OCI-LY3 (cell line): ENCODE results near the gene MYO5A.

ENCODE experiments used
- EZH2phosphoT487 ChIP-seq: fragments of 200-600 bp; shearing (Covaris generic); IDR thresholded peaks from 2 replicates; pipeline ENCODE4 v1.6.1; 2018; ENCODE audit warnings: antibody characterized with exemption, mixed run types, low read depth
- TF ChIP-seq, protein P1 (sequence below): fragments of 200-600, 300-600 bp; sonication (generic); IDR thresholded peaks from 2 replicates; pipeline ENCODE4 v1.5.1; 2014; ENCODE audit warnings: antibody characterized with exemption, low read length, low read depth

DNA sequence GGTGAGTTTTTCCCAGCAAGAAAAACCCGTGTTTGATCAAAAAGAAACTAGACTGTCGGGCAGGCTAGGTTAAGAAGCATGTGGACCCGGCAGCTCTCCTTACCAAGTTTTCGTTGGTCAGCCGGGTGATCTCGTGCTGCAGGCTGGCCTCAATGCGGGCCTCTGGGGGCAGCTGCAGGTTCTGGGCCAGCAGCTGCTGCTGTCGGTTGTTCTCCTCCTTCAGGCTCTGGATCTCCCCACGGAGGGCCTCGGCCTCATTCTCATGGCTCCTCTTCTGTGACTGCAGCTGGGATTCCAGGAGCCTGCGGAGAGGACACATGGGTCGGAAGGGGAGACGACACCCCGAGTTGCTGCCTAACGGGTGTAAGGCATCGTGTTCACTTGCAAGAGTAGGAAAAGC is 188.6 kb downstream of the MYO5A start:
- TF ChIP-seq, protein P1, sequence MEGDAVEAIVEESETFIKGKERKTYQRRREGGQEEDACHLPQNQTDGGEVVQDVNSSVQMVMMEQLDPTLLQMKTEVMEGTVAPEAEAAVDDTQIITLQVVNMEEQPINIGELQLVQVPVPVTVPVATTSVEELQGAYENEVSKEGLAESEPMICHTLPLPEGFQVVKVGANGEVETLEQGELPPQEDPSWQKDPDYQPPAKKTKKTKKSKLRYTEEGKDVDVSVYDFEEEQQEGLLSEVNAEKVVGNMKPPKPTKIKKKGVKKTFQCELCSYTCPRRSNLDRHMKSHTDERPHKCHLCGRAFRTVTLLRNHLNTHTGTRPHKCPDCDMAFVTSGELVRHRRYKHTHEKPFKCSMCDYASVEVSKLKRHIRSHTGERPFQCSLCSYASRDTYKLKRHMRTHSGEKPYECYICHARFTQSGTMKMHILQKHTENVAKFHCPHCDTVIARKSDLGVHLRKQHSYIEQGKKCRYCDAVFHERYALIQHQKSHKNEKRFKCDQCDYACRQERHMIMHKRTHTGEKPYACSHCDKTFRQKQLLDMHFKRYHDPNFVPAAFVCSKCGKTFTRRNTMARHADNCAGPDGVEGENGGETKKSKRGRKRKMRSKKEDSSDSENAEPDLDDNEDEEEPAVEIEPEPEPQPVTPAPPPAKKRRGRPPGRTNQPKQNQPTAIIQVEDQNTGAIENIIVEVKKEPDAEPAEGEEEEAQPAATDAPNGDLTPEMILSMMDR, result no peak
- no peak for TF ChIP-seq EZH2phosphoT487
